HG03521 (cell line): Measurements from ENCODE around the gene PLK1.
"Not testable (repeated sequence)": the region's sequence is repeated elsewhere in the genome, so short reads cannot be mapped to it uniquely, and the experiment has no call there.

Source experiments
- ATAC-seq: cut with Tn5 transposase; IDR thresholded peaks from one replicate; pipeline ENCODE4 v1.9.1; 2021; ENCODE audit warnings: mild to moderate bottlenecking, moderate library complexity; ENCODE audit not compliant: unreplicated experiment

Gene PLK1

GRCh38 chr16:23706439-23706838, 27.8 kb downstream of the PLK1 start:
- ATAC-seq: no peak

- no peak for ATAC-seq
Measured at GRCh38 chr16:23709536-23709935, 30.8 kb downstream of the PLK1 start.

GRCh38 chr16:23710008-23710407, 31.3 kb downstream of the PLK1 start:
- ATAC-seq: no peak

GRCh38 chr16:23710504-23710903, 31.8 kb downstream of the PLK1 start:
- no peak for ATAC-seq

GRCh38 chr16:23711785-23712184, 33.1 kb downstream of the PLK1 start:
- no peak for ATAC-seq

- no peak for ATAC-seq
Measured at GRCh38 chr16:23712976-23713375, 34.3 kb downstream of the PLK1 start, which contains the start of gene ERN2. TSS of gene ERN2 (minus strand) at chr16:23713222. CDS start at chr16:23713187, 35 bp downstream.

GRCh38 chr16:23716484-23716883, 37.8 kb downstream of the PLK1 start:
- ATAC-seq: no peak

GRCh38 chr16:23722613-23723240, 44.0 kb downstream of the PLK1 start:
- ATAC-seq: not testable (repeated sequence)

GRCh38 chr16:23724096-23724784, 45.6 kb downstream of the PLK1 start:
- ATAC-seq: no peak

- no peak for ATAC-seq
Measured at GRCh38 chr16:23724785-23725131, 46.1 kb downstream of the PLK1 start.

- no peak for ATAC-seq
Measured at GRCh38 chr16:23726710-23727109, 48.0 kb downstream of the PLK1 start.

- no peak for ATAC-seq
Measured at GRCh38 chr16:23728112-23728477, 49.4 kb downstream of the PLK1 start.

GRCh38 chr16:23729503-23730424, 51.1 kb downstream of the PLK1 start:
- no peak for ATAC-seq

GRCh38 chr16:23734176-23734893, 55.6 kb downstream of the PLK1 start:
- ATAC-seq: no peak

- not testable (repeated sequence) for ATAC-seq
Measured at GRCh38 chr16:23737423-23738028, 58.8 kb downstream of the PLK1 start.

GRCh38 chr16:23739516-23739915, 60.8 kb downstream of the PLK1 start:
- no peak for ATAC-seq
